Upper lobe of right lung (tissue), 1 donor: ENCODE results near the gene POFUT2. TPM values are rescaled to one million over a fixed set of nuclear protein-coding genes. Genes with fewer than 3 reads are reported as not detected.

Experiments used
- ATAC-seq: fragments of 200-7000 bp; cut with Tn5 transposase; one replicate; pipeline ENCODE4 v1.9.1; 2020; ENCODE audit warnings: mild to moderate bottlenecking, moderate library complexity
- DNase-seq: peaks from one replicate; pipeline ENCODE4 v3.0.0-alpha.2; 2020
- H3K27ac ChIP-seq: fragments of 200-600 bp; one replicate; pipeline ENCODE4 v1.8.0; 2022
- H3K27me3 ChIP-seq: fragments of 200-600 bp; one replicate; pipeline ENCODE4 v1.8.0; 2022; ENCODE audit warnings: mild to moderate bottlenecking
- H3K36me3 ChIP-seq: fragments of 200-600 bp; one replicate; pipeline ENCODE4 v1.8.0; 2022
- H3K4me1 ChIP-seq: fragments of 200-600 bp; one replicate; pipeline ENCODE4 v1.8.0; 2022
- H3K4me3 ChIP-seq: fragments of 200-600 bp; one replicate; pipeline ENCODE4 v1.8.0; 2022; ENCODE audit warnings: mild to moderate bottlenecking
- H3K9me3 ChIP-seq: fragments of 200-600 bp; one replicate; pipeline ENCODE4 v1.8.0; 2022
- intact Hi-C: fragments of 100-400 bp; cut with DNase I; formaldehyde crosslinking; loops from one replicate; pipeline ENCODE4 v1.11.0; 2022
- total RNA-seq: library from RNA; stranded (reverse); fragmentation: NEBNext Ultra II Directional; extraction: Animal tissue kit (Norgen Biotek cat#: 25700); gene quantifications from one replicate; pipeline ENCODE4 v1.2.1, GENCODE V29; 2021
- TF ChIP-seq, protein P1 (sequence below): fragments of 200-600 bp; IDR thresholded peaks from one replicate; pipeline ENCODE4 v1.8.0; 2022; ENCODE audit warnings: antibody characterized with exemption
- donor health status: DM: no; HTN: yes; CAD: no; lungs with severe emphysema.

The POFUT2 gene
- total RNA-seq, 1 donor from 2014 or later: 29.0 TPM

DNA sequence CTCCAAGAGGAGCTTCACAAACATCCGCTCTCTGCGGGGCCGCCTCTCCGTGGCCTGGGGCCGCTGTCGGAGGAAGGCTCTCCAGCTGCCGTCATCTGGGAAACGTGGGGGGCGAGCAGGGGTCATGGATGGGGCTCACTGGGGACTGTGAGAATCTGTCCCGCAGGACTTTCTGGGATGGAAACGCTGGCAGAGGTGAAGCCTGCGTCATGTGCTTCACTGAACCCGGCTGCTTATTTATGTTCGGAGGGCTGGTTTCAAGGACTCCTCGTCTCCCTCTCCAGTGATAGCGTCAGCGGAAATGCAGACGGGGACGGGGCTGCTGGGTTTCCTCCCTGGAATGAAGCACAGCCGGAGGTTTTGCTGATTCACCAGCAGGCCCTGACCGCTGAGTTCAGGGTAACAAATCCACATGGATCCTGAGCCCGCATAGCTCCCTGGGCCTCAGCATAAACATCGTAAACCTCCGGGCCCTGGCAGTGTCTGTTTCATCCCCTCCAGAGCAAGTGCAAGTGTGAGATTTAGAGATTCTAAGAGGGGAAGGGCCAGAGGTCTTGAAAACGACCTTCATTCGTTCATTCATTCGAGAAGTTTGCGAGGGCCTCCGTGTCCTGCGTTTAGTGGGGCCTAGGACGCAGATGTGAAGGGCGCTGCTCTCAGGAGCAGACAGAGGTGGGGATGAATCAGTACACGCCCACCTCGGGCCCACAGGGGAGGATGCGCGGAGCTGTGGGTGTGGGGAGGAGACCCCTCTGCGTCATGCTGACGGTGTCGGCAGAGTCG, 7.0 kb upstream of the POFUT2 start:
- peak; percentile 52 for ATAC-seq
- Histone ChIP-seq H3K4me3 (peak overlapping the region; percentile 19), H3K4me1 (peaks cover 36% of the 10 kb centered on the region), H3K36me3 (no peaks in the 10 kb centered on the region), H3K9me3 (no peaks in the 10 kb centered on the region), H3K27me3 (no peaks in the 10 kb centered on the region), H3K27ac (peak overlapping the region; percentile 94)
- DNase-seq: peak; percentile 77
- intact Hi-C loops: no loop called here
- TF ChIP-seq, protein P1, sequence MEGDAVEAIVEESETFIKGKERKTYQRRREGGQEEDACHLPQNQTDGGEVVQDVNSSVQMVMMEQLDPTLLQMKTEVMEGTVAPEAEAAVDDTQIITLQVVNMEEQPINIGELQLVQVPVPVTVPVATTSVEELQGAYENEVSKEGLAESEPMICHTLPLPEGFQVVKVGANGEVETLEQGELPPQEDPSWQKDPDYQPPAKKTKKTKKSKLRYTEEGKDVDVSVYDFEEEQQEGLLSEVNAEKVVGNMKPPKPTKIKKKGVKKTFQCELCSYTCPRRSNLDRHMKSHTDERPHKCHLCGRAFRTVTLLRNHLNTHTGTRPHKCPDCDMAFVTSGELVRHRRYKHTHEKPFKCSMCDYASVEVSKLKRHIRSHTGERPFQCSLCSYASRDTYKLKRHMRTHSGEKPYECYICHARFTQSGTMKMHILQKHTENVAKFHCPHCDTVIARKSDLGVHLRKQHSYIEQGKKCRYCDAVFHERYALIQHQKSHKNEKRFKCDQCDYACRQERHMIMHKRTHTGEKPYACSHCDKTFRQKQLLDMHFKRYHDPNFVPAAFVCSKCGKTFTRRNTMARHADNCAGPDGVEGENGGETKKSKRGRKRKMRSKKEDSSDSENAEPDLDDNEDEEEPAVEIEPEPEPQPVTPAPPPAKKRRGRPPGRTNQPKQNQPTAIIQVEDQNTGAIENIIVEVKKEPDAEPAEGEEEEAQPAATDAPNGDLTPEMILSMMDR: no peak

DNA sequence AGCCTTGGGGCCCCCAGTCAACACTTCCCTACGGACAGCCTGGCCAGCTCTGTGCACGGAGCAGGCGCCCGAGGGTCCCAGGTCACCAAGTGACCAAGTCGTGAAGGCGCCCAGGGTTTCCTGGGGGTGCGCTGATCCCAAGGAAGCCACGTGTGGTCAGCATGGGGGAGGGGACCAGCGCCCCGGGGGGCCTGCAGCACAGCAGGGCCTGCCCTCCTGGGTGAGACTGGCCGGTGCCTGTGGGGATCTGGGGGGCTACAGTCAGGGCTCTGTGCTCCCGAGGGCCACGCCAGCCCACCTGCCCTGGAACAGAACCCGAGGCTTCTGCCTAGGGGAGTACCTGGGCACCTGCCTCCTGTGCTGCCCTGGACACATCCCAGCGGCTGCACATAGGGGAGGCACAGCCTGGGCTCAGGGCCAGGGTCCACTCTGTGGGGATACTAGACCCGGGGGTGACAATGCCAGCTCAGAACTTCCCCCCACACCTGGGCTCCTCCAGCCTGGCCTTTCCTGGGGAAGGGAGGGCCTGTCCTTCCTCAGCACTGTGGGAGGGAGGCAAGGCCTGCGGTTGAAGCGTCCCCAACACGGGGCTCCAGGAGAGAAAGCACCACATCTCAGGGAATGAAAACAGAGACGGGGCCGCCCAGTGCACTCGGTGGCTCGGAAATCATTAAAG, 6.2 kb upstream of the POFUT2 start:
- peaks cover 36% of the 10 kb centered on the region for H3K4me1 ChIP-seq
- ATAC-seq (peak; percentile 0), DNase-seq (peak; percentile 66)
- H3K4me3 ChIP-seq: no peak overlapping the region
- no peaks in the 10 kb centered on the region for H3K9me3 ChIP-seq
- TF ChIP-seq, protein P1: no peak
- H3K36me3 ChIP-seq: no peaks in the 10 kb centered on the region
- intact Hi-C loops: loop anchor here (2.0 kb wide), 1 partner anchor 147 kb away; no protein-coding TSS in a partner anchor
- peak overlapping the region; percentile 94 for H3K27ac ChIP-seq
- no peaks in the 10 kb centered on the region for H3K27me3 ChIP-seq

DNA sequence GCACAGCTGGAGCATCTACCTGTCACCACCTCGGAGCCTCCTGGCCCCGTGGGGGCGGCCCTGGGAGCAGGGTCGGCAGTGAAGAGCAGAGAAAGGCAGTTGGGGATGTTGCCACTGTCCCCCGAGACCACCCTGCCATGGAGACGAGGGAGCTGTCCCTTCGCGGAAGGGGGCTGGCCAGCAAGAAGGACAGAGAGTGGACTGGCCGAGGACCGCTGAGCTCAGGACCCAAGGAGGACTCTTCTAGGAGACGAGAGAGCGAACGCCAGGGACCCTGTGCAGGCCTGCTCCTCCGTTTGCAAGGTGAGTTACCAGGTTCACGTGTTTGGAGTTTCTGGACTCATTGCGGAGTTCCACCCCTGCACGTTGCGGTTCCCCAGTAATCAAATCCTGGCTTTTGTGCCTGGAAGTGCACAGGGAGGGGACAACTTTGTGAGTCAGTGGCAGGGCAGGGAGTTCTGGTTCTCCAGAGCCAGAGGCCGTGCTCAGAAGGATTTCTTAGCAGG, 5.6 kb upstream of the POFUT2 start:
- Histone ChIP-seq H3K4me3 (no peak overlapping the region), H3K36me3 (no peaks in the 10 kb centered on the region), H3K27ac (peak overlapping the region; percentile 94), H3K27me3 (no peaks in the 10 kb centered on the region), H3K9me3 (no peaks in the 10 kb centered on the region), H3K4me1 (peaks cover 42% of the 10 kb centered on the region)
- intact Hi-C loops: loop anchor here (2.0 kb wide), 1 partner anchor 148 kb away; no protein-coding TSS in a partner anchor
- TF ChIP-seq, protein P1: no peak
- DNase-seq (peak; percentile 67), ATAC-seq (no peak)

DNA sequence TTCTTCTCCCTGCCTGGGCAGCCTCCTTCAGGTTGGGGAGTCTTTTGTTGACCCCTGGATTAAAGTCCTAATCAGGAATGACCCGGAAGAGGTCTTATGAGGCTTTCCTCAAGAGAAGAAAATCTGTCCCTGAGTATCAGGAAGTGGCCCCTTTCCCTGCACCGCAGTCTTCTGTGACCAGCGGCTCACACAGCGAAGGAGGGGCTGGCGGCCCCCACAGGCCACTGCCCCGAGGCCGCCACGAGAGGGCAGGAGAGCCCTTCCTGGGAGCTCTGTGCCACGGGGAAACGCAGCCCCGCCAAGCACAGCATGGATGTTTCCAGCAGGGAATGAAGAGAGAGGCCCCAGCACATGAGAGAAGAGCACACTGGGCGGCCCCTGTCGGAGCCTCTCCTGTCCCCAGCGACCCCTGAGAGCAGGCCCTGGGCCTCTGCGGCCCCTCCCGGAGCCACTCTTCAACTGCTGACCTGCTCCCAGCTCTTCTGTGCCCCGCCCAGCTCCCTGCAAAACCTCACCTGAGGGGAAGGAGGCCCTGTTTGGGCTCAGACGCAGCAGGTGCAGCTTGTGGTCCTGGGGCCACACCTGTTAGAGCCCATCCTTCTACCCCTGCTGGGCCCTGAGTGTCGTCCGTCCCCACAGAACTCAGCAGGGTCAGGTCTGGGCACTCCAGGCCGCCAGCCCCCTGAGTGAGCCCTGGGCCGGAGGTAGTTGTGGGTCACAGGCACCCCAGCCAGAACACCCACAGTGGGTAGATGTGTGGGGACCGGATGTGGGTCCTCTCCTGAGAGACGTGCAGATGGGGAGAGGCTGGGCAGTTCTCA, 4.9 kb upstream of the POFUT2 start:
- TF ChIP-seq, protein P1: peak; percentile 98
- Histone ChIP-seq H3K36me3 (no peaks in the 10 kb centered on the region), H3K27ac (peak overlapping the region; percentile 94), H3K4me3 (no peak overlapping the region), H3K4me1 (peaks cover 42% of the 10 kb centered on the region), H3K27me3 (no peaks in the 10 kb centered on the region), H3K9me3 (no peaks in the 10 kb centered on the region)
- ATAC-seq: peak; percentile 84
- intact Hi-C loops: loop anchor here (2.0 kb wide), 1 partner anchor 148 kb away; no protein-coding TSS in a partner anchor
- DNase-seq: peak; percentile 91
